H1 (cell line): ENCODE results near the gene LBP.

Source experiments
- ATF2 ChIP-seq: IDR thresholded peaks from 2 replicates; pipeline ENCODE4 v1.6.1; 2012; ENCODE audit warnings: low read length, inconsistent platforms
- CTCF ChIP-seq, 3 experiments: IDR thresholded peaks; 1 replicate in 2 of 3; 2 replicates in 1 of 3; pipeline versions ENCODE4 v1.5.1 to v1.6.1; 2011; ENCODE audit warnings: low read length in 3 of 3, mild to moderate bottlenecking in 3 of 3, inconsistent platforms in 2 of 3, low read depth in 1 of 3, moderate library complexity in 1 of 3; ENCODE audit not compliant: insufficient read depth in 1 of 3; ENCODE audit errors: control extremely low read depth in 1 of 3
- EZH2 ChIP-seq: fragments of 200-600 bp; sonication (generic); IDR thresholded peaks from 2 replicates; pipeline ENCODE4 v1.7.1; 2012; ENCODE audit warnings: low read depth, mild to moderate bottlenecking, moderate library complexity, low read length, inconsistent platforms; ENCODE audit not compliant: severe bottlenecking
- POLR2A ChIP-seq, 2 experiments: IDR thresholded peaks; 1 replicate in 1 of 2; 2 replicates in 1 of 2; pipeline ENCODE4 v1.6.1; 2011; ENCODE audit warnings: low read depth in 2 of 2, low read length in 2 of 2, mild to moderate bottlenecking in 2 of 2; ENCODE audit errors: control extremely low read depth in 1 of 2
- RAD21 ChIP-seq, 2 experiments: IDR thresholded peaks in 1 of 2; conservative IDR thresholded peaks in 1 of 2; 2 replicates each; pipeline ENCODE4 v1.6.1; 2011; ENCODE audit warnings: low read depth in 2 of 2, low read length in 2 of 2, improper control_type of control experiment in 1 of 2, inconsistent platforms in 1 of 2, mild to moderate bottlenecking in 1 of 2, moderate library complexity in 1 of 2
- SIN3A ChIP-seq, 2 experiments: IDR thresholded peaks in 1 of 2; conservative IDR thresholded peaks in 1 of 2; 2 replicates each; pipeline ENCODE4 v1.6.1; 2011 to 2012; ENCODE audit warnings: low read length in 2 of 2, improper control_type of control experiment in 1 of 2, low read depth in 1 of 2, mild to moderate bottlenecking in 1 of 2
- TAF1 ChIP-seq: IDR thresholded peaks from 2 replicates; pipeline ENCODE4 v1.6.1; 2011; ENCODE audit warnings: mild to moderate bottlenecking, low read depth, low read length

- no peak for TF ChIP-seq TAF1
- no peak for TF ChIP-seq CTCF (IDR thresholded peaks at IDR 0.05; ENCODE audit: control extremely low read depth in 1 of 3, insufficient read depth in 1 of 3, low read depth in 1 of 3, low read length in 3 of 3)
- no peak for TF ChIP-seq RAD21 (IDR thresholded peaks at IDR 0.05 in 1 of 2, conservative IDR thresholded peaks at IDR 0.05 in 1 of 2; ENCODE audit: low read depth in 2 of 2, low read length in 2 of 2)
- no peak for TF ChIP-seq EZH2
- no peak for TF ChIP-seq ATF2
- no peak for TF ChIP-seq SIN3A (conservative IDR thresholded peaks at IDR 0.05 in 1 of 2, IDR thresholded peaks at IDR 0.05 in 1 of 2; ENCODE audit: low read depth in 1 of 2, low read length in 2 of 2)
- no peak for TF ChIP-seq POLR2A (IDR thresholded peaks at IDR 0.05; ENCODE audit: control extremely low read depth in 1 of 2, low read depth in 2 of 2, low read length in 2 of 2)
Measured at GRCh38 chr20:38300438-38300837, 45.8 kb upstream of the LBP start.
